GM23338 (cell line): ENCODE data around the gene DAAM1. TPM values are rescaled to one million over a fixed set of nuclear protein-coding genes. Genes with fewer than 3 reads are reported as not detected.

Source experiments
- ATAC-seq: fragments of 200-7000 bp; cut with Tn5 transposase; 3 replicates; pipeline ENCODE4 v1.9.1; 2020
- DNase-seq: peaks from one replicate; pipeline ENCODE4 v3.0.0-alpha.2; 2015; ENCODE audit warnings: low spot score
- H2AFZ ChIP-seq: fragments of 200-600 bp; sonication (generic); 2 replicates; pipeline ENCODE4 v1.8.0; 2016; ENCODE audit warnings: antibody characterized with exemption, mild to moderate bottlenecking, moderate library complexity
- H3F3A ChIP-seq: fragments of 200-600 bp; sonication (generic); replicated peaks from 2 replicates; pipeline ENCODE4 v1.8.0; 2017; ENCODE audit warnings: antibody characterized with exemption, mixed run types, low read depth
- H3K27ac ChIP-seq: fragments of 200-600 bp; sonication (generic); 2 replicates; pipeline ENCODE4 v1.6.1; 2016; ENCODE audit warnings: low read depth
- H3K27me3 ChIP-seq: fragments of 200-600 bp; sonication (generic); 2 replicates; pipeline ENCODE4 v1.8.0; 2016; ENCODE audit warnings: mild to moderate bottlenecking, mixed run types, moderate library complexity; ENCODE audit not compliant: insufficient read depth
- H3K36me3 ChIP-seq: fragments of 200-600 bp; sonication (generic); 2 replicates; pipeline ENCODE4 v1.8.0; 2016; ENCODE audit warnings: mild to moderate bottlenecking; ENCODE audit not compliant: insufficient read depth
- H3K4me1 ChIP-seq: fragments of 200-600 bp; sonication (generic); 2 replicates; pipeline ENCODE4 v1.8.0; 2016; ENCODE audit warnings: mild to moderate bottlenecking, moderate library complexity; ENCODE audit not compliant: insufficient read depth
- H3K4me2 ChIP-seq: fragments of 200-600 bp; sonication (generic); 2 replicates; pipeline ENCODE4 v1.7.1; 2017; ENCODE audit warnings: mixed run types
- H3K4me3 ChIP-seq: fragments of 200-600 bp; sonication (generic); 2 replicates; pipeline ENCODE4 v1.6.1; 2016; ENCODE audit warnings: mixed run types
- H3K79me2 ChIP-seq: fragments of 200-600 bp; sonication (generic); replicated peaks from 2 replicates; pipeline ENCODE4 v1.8.0; 2017; ENCODE audit warnings: mild to moderate bottlenecking; ENCODE audit not compliant: insufficient read depth
- H3K9me2 ChIP-seq: fragments of 200-600 bp; sonication (generic); 2 replicates; pipeline ENCODE4 v1.8.0; 2017; ENCODE audit not compliant: insufficient read depth
- H4K20me1 ChIP-seq: fragments of 200-600 bp; sonication (generic); replicated peaks from 2 replicates; pipeline ENCODE4 v1.8.0; 2017; ENCODE audit warnings: mild to moderate bottlenecking; ENCODE audit not compliant: insufficient read depth
- H3K27ac Mint-ChIP-seq: 2 replicates; pipeline ENCODE4 v1.8.0; 2020; ENCODE audit warnings: inconsistent platforms, mild to moderate bottlenecking, moderate library complexity, mixed read lengths
- H3K27me3 Mint-ChIP-seq: 3 replicates; pipeline ENCODE4 v1.8.0; 2022; ENCODE audit warnings: low read depth, mild to moderate bottlenecking, moderate library complexity, mixed read lengths, inconsistent platforms; ENCODE audit not compliant: insufficient read depth, poor library complexity
- H3K36me3 Mint-ChIP-seq: 3 replicates; pipeline ENCODE4 v1.8.0; 2021; ENCODE audit warnings: low read depth, mild to moderate bottlenecking, inconsistent platforms, moderate library complexity, mixed read lengths
- H3K4me1 Mint-ChIP-seq: 3 replicates; pipeline ENCODE4 v1.8.0; 2020; ENCODE audit warnings: mild to moderate bottlenecking, inconsistent platforms, mixed read lengths
- H3K4me3 Mint-ChIP-seq: 3 replicates; pipeline ENCODE4 v1.8.0; 2021; ENCODE audit warnings: moderate library complexity, mild to moderate bottlenecking, inconsistent platforms, mixed read lengths
- H3K9me3 Mint-ChIP-seq: 3 replicates; pipeline ENCODE4 v1.8.0; 2020; ENCODE audit warnings: moderate library complexity, mild to moderate bottlenecking, inconsistent platforms, mixed read lengths
- CREB1 ChIP-seq: fragments of 250-450 bp; sonication (Bioruptor Pico); IDR thresholded peaks from 2 replicates; pipeline ENCODE4 v1.5.0; 2020; ENCODE audit warnings: low read depth, mild to moderate bottlenecking, moderate library complexity
- CTCF ChIP-seq, 2 experiments: fragments of 200-600 bp in 1 of 2; sonication (generic) in 1 of 2; conservative IDR thresholded peaks; 2 replicates each; pipeline versions ENCODE4 v1.5.1 to v1.6.1; 2016 to 2017; ENCODE audit warnings: antibody characterized with exemption in 2 of 2, low read depth in 2 of 2, mild to moderate bottlenecking in 2 of 2, moderate library complexity in 1 of 2
- ETS1 ChIP-seq: IDR thresholded peaks from 2 replicates; pipeline ENCODE4 v1.6.1; 2016; ENCODE audit warnings: antibody characterized with exemption
- EZH2 ChIP-seq: fragments of 200-600 bp; sonication (generic); IDR thresholded peaks from one replicate; pipeline ENCODE4 v1.8.0; 2017; ENCODE audit warnings: antibody characterized with exemption, mild to moderate bottlenecking, low read depth; ENCODE audit not compliant: unreplicated experiment
- EZH2phosphoT487 ChIP-seq: fragments of 200-600 bp; sonication (generic); IDR thresholded peaks from one replicate; pipeline ENCODE4 v1.8.1; 2018; ENCODE audit warnings: antibody characterized with exemption; ENCODE audit not compliant: unreplicated experiment
- JUNB ChIP-seq: IDR thresholded peaks from one replicate; pipeline ENCODE4 v1.6.1; 2016; ENCODE audit warnings: antibody characterized with exemption; ENCODE audit not compliant: unreplicated experiment
- NANOG ChIP-seq: IDR thresholded peaks from 2 replicates; pipeline ENCODE4 v1.6.1; 2016; ENCODE audit warnings: antibody characterized with exemption, borderline replicate concordance
- POLR2AphosphoS5 ChIP-seq: IDR thresholded peaks from 2 replicates; pipeline ENCODE4 v1.6.1; 2016; ENCODE audit warnings: antibody characterized with exemption, low read depth
- REST ChIP-seq: IDR thresholded peaks from one replicate; pipeline ENCODE4 v1.6.1; 2018; ENCODE audit warnings: antibody characterized with exemption; ENCODE audit not compliant: unreplicated experiment
- STAT1 ChIP-seq: IDR thresholded peaks from one replicate; pipeline ENCODE4 v1.6.1; 2016; ENCODE audit warnings: antibody characterized with exemption; ENCODE audit not compliant: unreplicated experiment
- ZNF114 ChIP-seq: fragments of 250-450 bp; sonication (Bioruptor Pico); IDR thresholded peaks from 2 replicates; pipeline ENCODE4 v1.5.0; 2020; ENCODE audit warnings: mild to moderate bottlenecking, moderate library complexity
- ZNF331 ChIP-seq: fragments of 250-450 bp; sonication (Bioruptor Pico); IDR thresholded peaks from 2 replicates; pipeline ENCODE4 v1.5.0; 2020; ENCODE audit warnings: low read depth, mild to moderate bottlenecking, moderate library complexity
- ZNF462 ChIP-seq: fragments of 250-450 bp; sonication (Bioruptor Pico); IDR thresholded peaks from 2 replicates; pipeline ENCODE4 v1.5.0; 2020; ENCODE audit warnings: mild to moderate bottlenecking, moderate library complexity
- polyA plus RNA-seq: library from polyadenylated mRNA; unstranded; fragments of >200 nt; fragmentation: Nextera tagmentation; extraction: Ambion mirVana; gene quantifications from 2 replicates; pipeline ENCODE4 v1.2.1, GENCODE V29; 2016
- total RNA-seq: library from RNA; depleted of rRNA; stranded (reverse); fragments of >200 nt; shearing (Covaris generic); gene quantifications from 2 replicates; pipeline ENCODE4 v1.2.3, GENCODE V29; 2014

Gene DAAM1
- total and polyA plus RNA-seq, 2 experiments from 2014 or later, result 36.3 to 42.1 TPM

- H3K36me3 Mint-ChIP-seq, result peaks cover 10% of the 10 kb centered on the region; the same call in 1 of the 3 replicates
- peaks cover 7% of the 10 kb centered on the region; the same call in 1 of the 2 replicates for H3K4me1 ChIP-seq
- H3K27me3 Mint-ChIP-seq, result no peaks in the 10 kb centered on the region
- no peak overlapping the region for H3K27ac Mint-ChIP-seq
- no peak overlapping the region for H2AFZ ChIP-seq
- no peak for ATAC-seq
- no peak overlapping the region for H3K4me2 ChIP-seq
- H3K27me3 ChIP-seq, result no peaks in the 10 kb centered on the region
- H3K4me3 ChIP-seq, result no peak overlapping the region
- no peak overlapping the region for H3K4me3 Mint-ChIP-seq
- peaks cover 18% of the 10 kb centered on the region; the same call in 2 of the 3 replicates for H3K4me1 Mint-ChIP-seq
- H3K27ac ChIP-seq, result no peak overlapping the region
- H3K9me2 ChIP-seq, result no peaks in the 10 kb centered on the region
- H3F3A ChIP-seq, result no peaks in the 10 kb centered on the region
- TF ChIP-seq EZH2phosphoT487 (no peak), CTCF (conservative IDR thresholded peaks at IDR 0.05; ENCODE audit: low read depth in 2 of 2) (no peak), REST (no peak), STAT1 (no peak), EZH2 (no peak), POLR2AphosphoS5 (no peak), ZNF114 (no peak), JUNB (no peak), NANOG (no peak), ZNF331 (no peak), ETS1 (no peak), ZNF462 (CRISPR knock-in tag) (no peak), CREB1 (CRISPR knock-in tag) (no peak)
- no peaks in the 10 kb centered on the region for H4K20me1 ChIP-seq
- no peaks in the 10 kb centered on the region for H3K79me2 ChIP-seq
- no peak for DNase-seq
- no peaks in the 10 kb centered on the region for H3K36me3 ChIP-seq
- H3K9me3 Mint-ChIP-seq, result no peaks in the 10 kb centered on the region
These were observed 171.8 kb downstream of the DAAM1 start for GRCh38 chr14:59360233-59360632.
